Brain microvascular endothelial cell (primary cell): ENCODE measurements around the gene NR1I3.

Experiments used
- DNase-seq: peaks from one replicate; pipeline ENCODE4 v3.0.0-alpha.2; 2020
- H3K27ac ChIP-seq: fragments of 250-450 bp; sonication (Bioruptor Pico); 2 replicates; pipeline ENCODE4 v1.5.1; 2020; ENCODE audit warnings: mild to moderate bottlenecking, moderate library complexity
- H3K27me3 ChIP-seq: fragments of 250-450 bp; sonication (Bioruptor Pico); replicated peaks from 2 replicates; pipeline ENCODE4 v1.5.1; 2020; ENCODE audit warnings: mild to moderate bottlenecking
- H3K36me3 ChIP-seq: fragments of 250-450 bp; sonication (Bioruptor Pico); replicated peaks from 2 replicates; pipeline ENCODE4 v1.5.1; 2020; ENCODE audit warnings: mild to moderate bottlenecking
- H3K4me3 ChIP-seq: 2 replicates; pipeline ENCODE4 v1.5.1; 2011; ENCODE audit warnings: low read depth, mild to moderate bottlenecking, control low read depth, low read length, moderate library complexity
- CTCF ChIP-seq: IDR thresholded peaks from 2 replicates; pipeline ENCODE4 v1.5.1; 2011; ENCODE audit warnings: low read depth, mild to moderate bottlenecking, moderate library complexity, low read length, control low read depth, inconsistent platforms; ENCODE audit errors: missing control alignments
- in situ Hi-C: cut with HindIII; loops from 2 replicates; pipeline ENCODE4 v1.10.0; 2017; ENCODE audit warnings: low sequenced_read_pairs, low pct_ligation_motif_present

Gene NR1I3

GRCh38 chr1:161223805-161224694 is 14.0 kb downstream of the NR1I3 start:
- Histone ChIP-seq H3K27ac (no peak overlapping the region), H3K4me3 (no peak overlapping the region), H3K36me3 (peaks cover 14% of the 10 kb centered on the region), H3K27me3 (no peaks in the 10 kb centered on the region)
- no peak for DNase-seq
- TF ChIP-seq CTCF: no peak
- in situ Hi-C loops: loop anchor here (25.0 kb wide), 1 partner anchor 163 kb away; no protein-coding TSS in a partner anchor

GRCh38 chr1:161222175-161223019 is 15.6 kb downstream of the NR1I3 start:
- TF ChIP-seq CTCF: no peak
- no peak for DNase-seq
- in situ Hi-C loops: loop anchor here (25.0 kb wide), 1 partner anchor 165 kb away; no protein-coding TSS in a partner anchor

GRCh38 chr1:161220002-161220401 is 18.0 kb downstream of the NR1I3 start:
- in situ Hi-C loops: loop anchor here (25.0 kb wide), 1 partner anchor 167 kb away; no protein-coding TSS in a partner anchor
- H3K27ac ChIP-seq: no peak overlapping the region
- DNase-seq: no peak

More at GRCh38 chr1:161222175-161223019, 15.6 kb downstream of the NR1I3 start:
- no peak overlapping the region for H3K27ac ChIP-seq
- no peak overlapping the region for H3K4me3 ChIP-seq
- no peaks in the 10 kb centered on the region for H3K36me3 ChIP-seq
- H3K27me3 ChIP-seq: no peaks in the 10 kb centered on the region

GRCh38 chr1:161219078-161219892 is 18.7 kb downstream of the NR1I3 start:
- no peak overlapping the region for H3K27ac ChIP-seq
- TF ChIP-seq CTCF: no peak
- peaks cover 11% of the 10 kb centered on the region for H3K36me3 ChIP-seq

More at GRCh38 chr1:161220002-161220401, 18.0 kb downstream of the NR1I3 start:
- Histone ChIP-seq H3K36me3 (peaks cover 5% of the 10 kb centered on the region), H3K4me3 (no peak overlapping the region), H3K27me3 (no peaks in the 10 kb centered on the region)
- no peak for TF ChIP-seq CTCF

More at GRCh38 chr1:161219078-161219892, 18.7 kb downstream of the NR1I3 start:
- no peak overlapping the region for H3K4me3 ChIP-seq
- in situ Hi-C loops: loop anchor here (25.0 kb wide), 1 partner anchor 168 kb away; no protein-coding TSS in a partner anchor
- H3K27me3 ChIP-seq: no peaks in the 10 kb centered on the region
- DNase-seq: no peak
